GM12872 (cell line): Measurements from ENCODE around the gene BMF.

Experiments
- TF ChIP-seq, protein P1 (sequence below): IDR thresholded peaks from 3 replicates; pipeline ENCODE4 v1.5.1; 2011; ENCODE audit warnings: low read depth, mild to moderate bottlenecking, low read length, moderate library complexity; ENCODE audit not compliant: insufficient read depth

The BMF gene

DNA sequence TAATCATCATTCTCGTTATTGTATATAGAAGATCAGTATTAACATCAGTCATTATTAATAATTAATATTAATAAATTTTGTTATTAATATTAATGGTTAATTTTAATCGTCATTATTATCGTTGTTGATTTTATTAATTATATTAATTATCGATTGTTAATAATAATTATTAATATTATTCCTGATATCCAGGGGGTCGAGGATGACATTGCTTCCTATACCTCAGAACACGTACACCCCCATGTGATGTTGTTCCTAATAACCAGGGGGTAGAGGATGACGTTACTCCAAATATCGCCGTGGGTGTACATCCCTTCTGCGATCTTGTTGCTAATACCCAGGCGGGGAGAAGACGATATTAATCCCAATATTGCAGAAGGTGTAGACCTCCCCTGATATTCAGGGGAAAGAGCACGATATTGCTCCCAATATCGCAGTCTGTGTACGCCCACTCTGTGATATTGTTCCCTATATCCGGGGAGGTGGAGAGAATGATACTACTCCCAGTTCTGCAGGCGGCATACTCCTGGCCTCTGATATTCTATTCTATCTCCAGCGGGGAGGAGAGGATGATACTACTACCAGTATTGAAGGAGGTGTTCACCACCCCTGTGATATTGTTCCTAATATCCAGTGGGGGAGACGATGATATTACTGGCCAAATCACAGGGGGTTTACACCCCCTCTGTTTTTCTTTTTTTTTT is 22.3 kb upstream of the BMF start:
- TF ChIP-seq, protein P1, sequence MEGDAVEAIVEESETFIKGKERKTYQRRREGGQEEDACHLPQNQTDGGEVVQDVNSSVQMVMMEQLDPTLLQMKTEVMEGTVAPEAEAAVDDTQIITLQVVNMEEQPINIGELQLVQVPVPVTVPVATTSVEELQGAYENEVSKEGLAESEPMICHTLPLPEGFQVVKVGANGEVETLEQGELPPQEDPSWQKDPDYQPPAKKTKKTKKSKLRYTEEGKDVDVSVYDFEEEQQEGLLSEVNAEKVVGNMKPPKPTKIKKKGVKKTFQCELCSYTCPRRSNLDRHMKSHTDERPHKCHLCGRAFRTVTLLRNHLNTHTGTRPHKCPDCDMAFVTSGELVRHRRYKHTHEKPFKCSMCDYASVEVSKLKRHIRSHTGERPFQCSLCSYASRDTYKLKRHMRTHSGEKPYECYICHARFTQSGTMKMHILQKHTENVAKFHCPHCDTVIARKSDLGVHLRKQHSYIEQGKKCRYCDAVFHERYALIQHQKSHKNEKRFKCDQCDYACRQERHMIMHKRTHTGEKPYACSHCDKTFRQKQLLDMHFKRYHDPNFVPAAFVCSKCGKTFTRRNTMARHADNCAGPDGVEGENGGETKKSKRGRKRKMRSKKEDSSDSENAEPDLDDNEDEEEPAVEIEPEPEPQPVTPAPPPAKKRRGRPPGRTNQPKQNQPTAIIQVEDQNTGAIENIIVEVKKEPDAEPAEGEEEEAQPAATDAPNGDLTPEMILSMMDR: no peak

DNA sequence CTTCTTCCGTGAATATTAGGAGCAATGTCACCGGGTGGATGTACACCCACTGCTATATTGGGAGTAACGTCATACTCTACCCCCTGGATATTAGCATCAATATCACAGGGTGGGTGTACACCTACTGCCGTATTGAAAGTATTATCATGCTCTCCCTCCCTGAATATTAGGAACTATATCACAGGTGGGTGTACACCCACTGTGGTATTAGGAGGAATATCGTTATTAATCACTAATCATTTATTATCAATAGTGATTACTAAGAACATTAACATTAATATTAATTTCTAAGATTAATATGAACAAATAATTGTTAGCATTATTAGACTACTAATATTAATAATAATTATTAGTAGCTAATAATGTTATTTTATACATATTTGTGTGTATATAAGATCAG is 21.4 kb upstream of the BMF start:
- TF ChIP-seq, protein P1: no peak

DNA sequence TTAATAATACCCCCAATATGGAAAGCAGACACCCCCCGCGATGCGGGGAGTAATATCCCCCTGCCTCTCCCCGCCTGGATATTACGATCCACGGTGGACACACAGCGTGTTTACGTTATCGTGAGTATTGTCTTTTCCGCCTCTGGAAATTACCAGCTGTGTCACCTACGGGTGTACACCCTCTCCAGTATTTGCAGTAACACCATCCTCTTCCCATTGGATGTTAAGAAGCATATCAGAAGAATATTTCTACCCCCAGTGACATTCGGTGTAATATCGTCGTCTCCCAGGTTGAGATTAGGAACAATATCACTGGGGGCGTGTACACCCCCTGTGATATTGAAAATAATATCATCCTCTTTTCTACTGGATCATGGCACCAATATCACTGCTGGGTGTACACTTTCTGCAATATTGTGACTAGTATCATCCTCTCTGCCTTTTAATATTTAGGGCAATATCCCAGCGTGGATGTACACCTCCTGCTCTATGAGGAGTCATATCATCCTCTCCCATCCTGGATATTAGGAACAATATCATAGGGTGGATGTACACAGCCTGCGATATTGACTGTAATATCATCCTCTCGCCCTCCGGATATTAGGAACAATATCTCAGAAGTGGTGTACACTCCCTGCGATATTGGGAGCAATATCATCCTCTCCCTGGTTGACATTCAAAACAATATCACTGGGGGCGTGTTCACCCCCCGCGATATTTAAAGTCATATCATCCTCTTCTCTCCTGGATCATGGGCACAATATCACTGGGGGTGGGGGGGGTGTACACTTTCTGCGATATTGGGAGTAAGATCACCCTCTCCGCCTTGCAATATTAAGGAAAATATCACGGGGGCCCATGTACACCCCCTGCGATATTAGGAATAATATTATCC is 20.3 kb upstream of the BMF start:
- TF ChIP-seq, protein P1: no peak

DNA sequence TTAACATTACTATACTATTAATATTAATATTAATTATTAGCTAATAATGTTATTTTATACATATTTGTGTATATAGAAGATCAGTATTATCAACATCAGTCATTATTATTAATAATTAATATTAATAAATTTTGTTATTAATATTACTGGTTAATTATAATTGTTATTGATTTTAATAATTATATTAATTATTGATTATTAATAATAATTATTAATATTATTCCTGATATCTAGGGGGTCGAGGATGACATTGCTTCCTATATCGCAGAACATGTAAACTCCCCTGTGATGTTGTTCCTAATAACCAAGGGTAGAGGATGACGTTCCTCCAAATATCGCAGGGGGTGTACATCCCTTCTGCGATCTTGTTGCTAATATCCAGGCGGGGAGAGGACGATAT is 17.3 kb upstream of the BMF start:
- TF ChIP-seq, protein P1: no peak

DNA sequence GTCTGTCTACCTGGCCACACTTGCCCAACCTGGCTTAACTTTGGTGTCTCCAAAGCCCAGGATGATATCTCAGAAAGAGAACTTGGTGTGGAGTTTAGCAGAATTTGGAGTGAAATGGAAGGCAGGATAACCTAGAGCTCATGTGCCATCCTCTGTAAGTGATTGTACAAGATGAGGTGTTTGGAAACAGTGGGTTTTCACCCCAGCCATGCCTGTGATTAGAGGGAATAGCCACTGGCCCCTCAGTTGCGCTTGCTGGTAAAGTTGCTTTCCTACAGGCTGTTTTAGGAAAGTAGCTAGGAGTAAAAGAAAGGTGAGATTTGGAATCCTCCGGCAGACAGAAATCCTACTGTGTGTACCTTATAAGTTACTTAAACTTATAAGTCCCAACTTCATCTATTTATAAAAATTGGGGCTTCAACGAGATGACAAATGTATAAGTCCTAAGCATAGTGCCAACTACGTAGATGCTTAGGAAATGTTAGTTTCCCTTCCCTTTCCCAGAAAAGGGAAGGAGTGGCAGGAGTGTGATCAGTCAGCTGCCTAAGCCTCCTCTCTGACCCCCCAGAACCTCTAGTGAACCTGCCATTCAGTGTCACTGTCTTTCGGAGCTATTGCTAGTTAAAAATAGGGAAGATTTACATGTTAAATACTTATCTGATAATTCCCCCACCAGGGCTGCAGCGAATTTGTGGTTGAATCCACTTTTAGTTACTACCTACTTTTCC is 13.4 kb upstream of the BMF start:
- TF ChIP-seq, protein P1: no peak

DNA sequence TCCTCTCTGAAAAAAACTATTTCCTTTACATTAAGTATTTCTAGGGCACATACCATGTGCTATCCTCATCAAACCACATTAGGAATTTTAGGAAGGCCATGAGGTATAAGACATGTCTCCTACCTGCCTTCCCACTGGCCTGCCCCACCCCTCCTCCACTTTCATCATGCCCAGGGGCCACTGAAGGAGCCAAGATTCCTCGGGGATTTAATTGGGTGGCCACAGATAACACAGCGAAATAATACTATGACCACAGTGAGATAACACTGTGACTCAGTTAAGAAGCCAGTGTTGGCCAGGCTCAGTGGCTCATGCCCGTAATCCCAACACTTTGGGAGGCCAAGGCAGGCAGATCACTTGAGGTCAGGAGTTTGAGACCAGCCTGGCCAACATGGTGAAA is 9.8 kb upstream of the BMF start:
- TF ChIP-seq, protein P1: no peak

DNA sequence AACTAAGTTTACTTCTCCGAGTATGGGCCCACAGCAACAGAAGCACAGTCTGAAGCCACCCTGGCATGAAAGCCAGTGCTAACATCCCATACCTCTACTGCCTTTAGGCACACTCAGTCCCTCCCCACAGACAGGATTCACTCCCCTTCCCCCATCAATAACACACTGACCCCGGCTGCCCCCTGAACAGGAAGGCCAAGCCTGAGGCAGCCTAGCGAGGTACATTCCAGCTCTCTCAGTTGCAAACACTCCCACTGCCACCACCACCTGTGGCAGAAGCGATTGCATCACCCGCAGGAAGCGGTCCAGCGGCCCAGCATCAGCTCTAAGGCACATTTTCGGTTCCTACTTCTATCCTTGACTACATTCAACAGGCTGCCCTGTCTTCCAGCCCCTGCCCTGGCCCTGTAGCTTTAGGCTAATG is 7.0 kb upstream of the BMF start:
- TF ChIP-seq, protein P1: no peak
